ENCODE results near the gene GALNT13. TPM values are rescaled to one million over a fixed set of nuclear protein-coding genes. Genes with fewer than 3 reads are reported as not detected.
A peak's percentile ranks its signal among the peaks of the same experiment; 100 is the strongest.

GALNT13 gene
- polyA plus RNA-seq, 3 donors = not detected

DNA sequence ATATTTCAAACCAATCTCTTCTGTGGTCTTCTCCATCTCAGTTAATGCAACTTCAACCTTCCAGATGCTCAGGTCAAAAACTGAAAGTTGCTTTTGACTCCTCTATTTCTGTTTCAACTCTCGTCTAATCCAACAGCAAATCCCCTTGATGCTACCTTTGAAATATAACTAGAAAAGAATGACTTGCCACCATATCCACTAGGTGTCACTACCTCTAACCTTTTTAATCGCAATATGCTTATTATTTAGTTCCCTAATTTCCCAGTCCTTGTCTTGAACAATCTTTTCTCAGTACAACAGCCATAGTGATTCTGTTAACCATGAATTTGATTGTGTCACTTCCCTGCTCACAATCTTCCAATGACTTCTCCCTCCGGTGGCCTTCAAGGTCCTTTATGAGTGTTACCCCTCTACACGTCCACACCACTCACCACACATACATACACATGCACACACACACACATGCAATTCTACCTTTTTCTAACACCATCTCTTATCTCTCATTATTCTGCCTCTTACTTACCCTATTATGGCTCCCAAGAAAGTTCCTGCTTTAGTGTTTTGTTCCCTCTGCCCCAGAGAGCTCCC lies 581.3 kb downstream of the GALNT13 start:
- DNase-seq = peak in 1 of 3 donors; percentile 2

GRCh38 chr2:154455166-154455565 lies 583.4 kb downstream of the GALNT13 start:
- H3K27ac Mint-ChIP-seq = no peak overlapping the region
- WGBS (ENCODE audit: insufficient coverage) = no CpG with 5 or more reads among the region's 4 CpGs
- H3K4me1 Mint-ChIP-seq = peaks cover 6% of the 10 kb centered on the region
- intact Hi-C loops (cut with micrococcal nuclease) = no loop called here
- no peak for TF ChIP-seq CTCF (IDR thresholded peaks at IDR 0.05)
- no peak for DNase-seq
- H3K27me3 Mint-ChIP-seq (ENCODE audit: low read depth in 3 of 3) = peaks cover 0 to 2% (median 0%) of the 10 kb centered on the region in 3 donors
- H3K36me3 ChIP-seq (replicated peaks in 1 of 2; ENCODE audit: control insufficient read depth in 1 of 2, insufficient read depth in 2 of 2, low read length in 2 of 2) = no peaks in the 10 kb centered on the region
- H3K9me3 Mint-ChIP-seq = no peaks in the 10 kb centered on the region
- H3K4me1 ChIP-seq (ENCODE audit: control insufficient read depth in 1 of 2, insufficient read depth in 2 of 2, low read length in 2 of 2) = no peaks in the 10 kb centered on the region
- H3K36me3 Mint-ChIP-seq = no peaks in the 10 kb centered on the region
- no peak overlapping the region for H3K4me3 ChIP-seq (replicated peaks in 1 of 3; ENCODE audit: low read depth in 2 of 3, low read length in 3 of 3)
- H3K9ac ChIP-seq (ENCODE audit: insufficient read depth, low read length, poor library complexity, severe bottlenecking) = no peak overlapping the region
- peak overlapping the region; percentile 2 for H2AFZ ChIP-seq (ENCODE audit: insufficient read depth, low read depth, low read length, poor library complexity, severe bottlenecking)
- no peaks in the 10 kb centered on the region for H4K20me1 ChIP-seq (ENCODE audit: insufficient read depth, low read length)
- H3K27me3 ChIP-seq (ENCODE audit: control insufficient read depth in 2 of 2, insufficient read depth in 2 of 2, low read length in 2 of 2) = no peaks in the 10 kb centered on the region
- H3K27ac ChIP-seq (ENCODE audit: low read depth in 1 of 2, low read length in 2 of 2) = no peak overlapping the region
- H3K4me3 Mint-ChIP-seq = no peak overlapping the region
- H3K79me2 ChIP-seq (ENCODE audit: insufficient read depth, low read length) = no peaks in the 10 kb centered on the region
- H3K4me2 ChIP-seq (replicated peaks; ENCODE audit: extremely low read depth, low read length, poor library complexity, severe bottlenecking) = peak overlapping the region; percentile 53
- no peaks in the 10 kb centered on the region for H3K9me3 ChIP-seq (replicated peaks in 1 of 2; ENCODE audit: control insufficient read depth in 1 of 2, insufficient read depth in 1 of 2, low read length in 2 of 2)

More for the DNA sequence above, 581.3 kb downstream of the GALNT13 start:
- no peaks in the 10 kb centered on the region for H3K4me1 ChIP-seq (ENCODE audit: control insufficient read depth in 1 of 2, insufficient read depth in 2 of 2, low read length in 2 of 2)
- H4K20me1 ChIP-seq (ENCODE audit: insufficient read depth, low read length) = no peaks in the 10 kb centered on the region
- no peaks in the 10 kb centered on the region for H3K36me3 ChIP-seq (replicated peaks in 1 of 2; ENCODE audit: control insufficient read depth in 1 of 2, insufficient read depth in 2 of 2, low read length in 2 of 2)
- WGBS (ENCODE audit: insufficient coverage) = 32% methylated on average over 4 of the region's 4 CpGs
- H3K27me3 ChIP-seq (ENCODE audit: control insufficient read depth in 2 of 2, insufficient read depth in 2 of 2, low read length in 2 of 2) = no peaks in the 10 kb centered on the region
- Mint-ChIP-seq H3K9me3 (no peaks in the 10 kb centered on the region), H3K27ac (peak overlapping the region in 1 of 7 donors; percentile 10), H3K27me3 (ENCODE audit: low read depth in 3 of 3) (peaks cover 0 to 2% (median 0%) of the 10 kb centered on the region in 3 donors), H3K36me3 (no peaks in the 10 kb centered on the region), H3K4me3 (no peak overlapping the region), H3K4me1 (peaks cover 6% of the 10 kb centered on the region)
- H3K27ac ChIP-seq (ENCODE audit: low read depth in 1 of 2, low read length in 2 of 2) = no peak overlapping the region
- H2AFZ ChIP-seq (ENCODE audit: insufficient read depth, low read depth, low read length, poor library complexity, severe bottlenecking) = no peak overlapping the region
- no peak overlapping the region for H3K9ac ChIP-seq (ENCODE audit: insufficient read depth, low read length, poor library complexity, severe bottlenecking)
- H3K4me2 ChIP-seq (replicated peaks; ENCODE audit: extremely low read depth, low read length, poor library complexity, severe bottlenecking) = no peak overlapping the region
- peak; percentile 21 for TF ChIP-seq CTCF (IDR thresholded peaks at IDR 0.05)
- no peaks in the 10 kb centered on the region for H3K9me3 ChIP-seq (replicated peaks in 1 of 2; ENCODE audit: control insufficient read depth in 1 of 2, insufficient read depth in 1 of 2, low read length in 2 of 2)
- intact Hi-C loops (cut with micrococcal nuclease) = no loop called here
- no peak overlapping the region for H3K4me3 ChIP-seq (replicated peaks in 1 of 3; ENCODE audit: low read depth in 2 of 3, low read length in 3 of 3)
- no peaks in the 10 kb centered on the region for H3K79me2 ChIP-seq (ENCODE audit: insufficient read depth, low read length)

Data from CD14-positive monocyte (primary cell).